ENCODE measurements around the gene KCNF1. TPM values are rescaled to one million over a fixed set of nuclear protein-coding genes. Genes with fewer than 3 reads are reported as not detected.

The KCNF1 gene
- total and polyA plus RNA-seq, 10 of the 15 experiments (the other 5 are each of a cell fraction or from before 2014, with no cell fraction given), result not detected

- no TSS peak for BruUV-seq (replicated peaks)
- ChIA-PET RAD21 (ENCODE audit: unreplicated experiment) (no interaction called here), CTCF (interaction anchor here (1.6 to 1.7 kb wide), 2 partner anchors 13 to 81 kb away, joined by 4 to 5 read pairs; no protein-coding TSS in a partner anchor), SMC1A (ENCODE audit: uncharacterized antibody, unreplicated experiment) (interaction anchor here (1.0 kb wide), 1 partner anchor 14 kb away, joined by 4 read pairs; no protein-coding TSS in a partner anchor), POLR2A (no interaction called here)
- no peaks in the 10 kb centered on the region for H3K79me2 ChIP-seq (ENCODE audit: control insufficient read depth, insufficient read depth, low read length)
- 7% methylated on average over 7 of the region's 7 CpGs for WGBS (ENCODE audit: insufficient coverage, insufficient replicate concordance, low lambda C conversion rate, missing lambda C conversion rate)
- 0 out of 3 replicates have a peak, but pooled peaks have one; percentile 34 for ATAC-seq
- TF ChIP-seq, protein P1, sequence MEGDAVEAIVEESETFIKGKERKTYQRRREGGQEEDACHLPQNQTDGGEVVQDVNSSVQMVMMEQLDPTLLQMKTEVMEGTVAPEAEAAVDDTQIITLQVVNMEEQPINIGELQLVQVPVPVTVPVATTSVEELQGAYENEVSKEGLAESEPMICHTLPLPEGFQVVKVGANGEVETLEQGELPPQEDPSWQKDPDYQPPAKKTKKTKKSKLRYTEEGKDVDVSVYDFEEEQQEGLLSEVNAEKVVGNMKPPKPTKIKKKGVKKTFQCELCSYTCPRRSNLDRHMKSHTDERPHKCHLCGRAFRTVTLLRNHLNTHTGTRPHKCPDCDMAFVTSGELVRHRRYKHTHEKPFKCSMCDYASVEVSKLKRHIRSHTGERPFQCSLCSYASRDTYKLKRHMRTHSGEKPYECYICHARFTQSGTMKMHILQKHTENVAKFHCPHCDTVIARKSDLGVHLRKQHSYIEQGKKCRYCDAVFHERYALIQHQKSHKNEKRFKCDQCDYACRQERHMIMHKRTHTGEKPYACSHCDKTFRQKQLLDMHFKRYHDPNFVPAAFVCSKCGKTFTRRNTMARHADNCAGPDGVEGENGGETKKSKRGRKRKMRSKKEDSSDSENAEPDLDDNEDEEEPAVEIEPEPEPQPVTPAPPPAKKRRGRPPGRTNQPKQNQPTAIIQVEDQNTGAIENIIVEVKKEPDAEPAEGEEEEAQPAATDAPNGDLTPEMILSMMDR (IDR thresholded peaks at IDR 0.05 in 2 of 3, conservative IDR thresholded peaks at IDR 0.05 in 1 of 3; ENCODE audit: control insufficient read depth in 2 of 3, extremely low read depth in 1 of 3, insufficient read depth in 1 of 3, low read depth in 3 of 3, low read length in 3 of 3), result peak in 1 of 3 experiments; percentile 20; a peak in 1 of 6 replicates
- TF ChIP-seq POLR2AphosphoS2 (IDR thresholded peaks at IDR 0.05; ENCODE audit: low read depth, low read length) (no peak), TCF12 (IDR thresholded peaks at IDR 0.05; ENCODE audit: low read depth, low read length) (no peak)
- H3K4me2 ChIP-seq (ENCODE audit: control insufficient read depth, insufficient read depth), result no peak overlapping the region
- no peaks in the 10 kb centered on the region for H3K9me3 ChIP-seq (replicated peaks; ENCODE audit: control insufficient read depth, insufficient read depth, low read length)
- no peaks in the 10 kb centered on the region for H3K4me1 ChIP-seq (ENCODE audit: control insufficient read depth, insufficient read depth, low read length)
- in situ Hi-C loops (cut with MboI), result no loop called here
- H3K27ac ChIP-seq (ENCODE audit: control insufficient read depth, insufficient read depth), result no peak overlapping the region
- peaks cover 0 to 9% of the 10 kb centered on the region in 2 experiments; a peak in 3 of 4 replicates for H3K27me3 ChIP-seq (replicated peaks in 1 of 2; ENCODE audit: control insufficient read depth in 2 of 2, insufficient read depth in 2 of 2, low read length in 1 of 2)
- no peak overlapping the region for H2AFZ ChIP-seq (ENCODE audit: control insufficient read depth, low read depth, low read length)
- no peaks in the 10 kb centered on the region for H4K20me1 ChIP-seq (ENCODE audit: control insufficient read depth, insufficient read depth)
- no peak for FAIRE-seq
- no peak overlapping the region for H3K4me3 ChIP-seq
- no peak for DNase-seq (ENCODE audit: low read depth, low spot score)
- intact Hi-C loops (cut with micrococcal nuclease; ENCODE audit: unreplicated experiment), result no loop called here
- no peak overlapping the region for H3K9ac ChIP-seq (ENCODE audit: control insufficient read depth, insufficient read depth, low read length)
- H3K36me3 ChIP-seq (ENCODE audit: control insufficient read depth in 2 of 2, insufficient read depth in 2 of 2, low read length in 1 of 2), result no peaks in the 10 kb centered on the region
These were observed 2.5 kb downstream of the KCNF1 start for GRCh38 chr2:10914272-10914693.

DNA sequence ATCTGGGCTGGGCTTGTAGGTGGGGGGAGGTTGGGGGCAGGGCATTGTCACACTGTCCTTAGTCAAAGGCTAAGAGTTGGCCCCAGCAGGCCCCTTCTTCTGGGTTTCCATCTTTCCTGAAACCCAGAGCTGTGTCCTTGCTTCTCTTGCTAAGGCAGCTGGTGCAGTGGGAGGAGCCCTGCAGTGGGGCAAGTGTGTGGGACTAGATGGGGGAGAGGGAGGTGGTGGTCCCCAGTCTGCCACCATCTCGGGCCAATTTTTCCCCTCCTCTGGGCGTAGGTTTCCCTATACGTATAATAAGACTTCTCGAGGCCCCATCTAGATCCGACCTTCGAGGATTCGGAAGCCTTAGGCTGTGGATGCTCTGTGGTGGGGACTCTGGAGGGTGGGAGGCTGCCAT lies 3.5 kb downstream of the KCNF1 start:
- in situ Hi-C loops (cut with MboI), result no loop called here
- ATAC-seq (no peak), FAIRE-seq (no peak), DNase-seq (ENCODE audit: low read depth, low spot score) (no peak)
- Histone ChIP-seq H3K36me3 (ENCODE audit: control insufficient read depth in 2 of 2, insufficient read depth in 2 of 2, low read length in 1 of 2) (no peaks in the 10 kb centered on the region), H3K27me3 (replicated peaks in 1 of 2; ENCODE audit: control insufficient read depth in 2 of 2, insufficient read depth in 2 of 2, low read length in 1 of 2) (peaks cover 0 to 9% of the 10 kb centered on the region in 2 experiments; a peak in 3 of 4 replicates), H3K4me1 (ENCODE audit: control insufficient read depth, insufficient read depth, low read length) (no peaks in the 10 kb centered on the region), H3K79me2 (ENCODE audit: control insufficient read depth, insufficient read depth, low read length) (no peaks in the 10 kb centered on the region), H3K4me3 (no peak overlapping the region), H3K9ac (ENCODE audit: control insufficient read depth, insufficient read depth, low read length) (no peak overlapping the region), H3K27ac (ENCODE audit: control insufficient read depth, insufficient read depth) (no peak overlapping the region), H2AFZ (ENCODE audit: control insufficient read depth, low read depth, low read length) (no peak overlapping the region), H3K9me3 (replicated peaks; ENCODE audit: control insufficient read depth, insufficient read depth, low read length) (no peaks in the 10 kb centered on the region), H3K4me2 (ENCODE audit: control insufficient read depth, insufficient read depth) (no peak overlapping the region), H4K20me1 (ENCODE audit: control insufficient read depth, insufficient read depth) (no peaks in the 10 kb centered on the region)
- RAD21 ChIA-PET (ENCODE audit: unreplicated experiment), result no interaction called here
- WGBS (ENCODE audit: insufficient coverage, insufficient replicate concordance, low lambda C conversion rate, missing lambda C conversion rate), result 30% methylated on average over 7 of the region's 7 CpGs
- TF ChIP-seq PML (IDR thresholded peaks at IDR 0.05; ENCODE audit: low read length), result no peak
- BruUV-seq (replicated peaks), result no TSS peak
- SMC1A ChIA-PET (ENCODE audit: uncharacterized antibody, unreplicated experiment), result interaction anchor here (1.0 kb wide), 1 partner anchor 15 kb away, joined by 4 read pairs; no protein-coding TSS in a partner anchor
- intact Hi-C loops (cut with micrococcal nuclease; ENCODE audit: unreplicated experiment), result no loop called here
- CTCF ChIA-PET, result interaction anchor here (1.6 kb wide), 1 partner anchor 82 kb away, joined by 4 read pairs; no protein-coding TSS in a partner anchor
- POLR2A ChIA-PET, result no interaction called here
